ENCODE data around the gene CHST11.

GRCh38 chr12:104411826-104412641, 44.7 kb upstream of the CHST11 start:
- TF ChIP-seq CTCF (IDR thresholded peaks at IDR 0.05; ENCODE audit: insufficient read depth, low read length, poor library complexity, severe bottlenecking) (no peak), EZH2phosphoT487 (conservative IDR thresholded peaks at IDR 0.05; ENCODE audit: low read length) (no peak)
